ENCODE data around the gene HSD11B2.

- TF ChIP-seq YY1 (IDR thresholded peaks at IDR 0.05; ENCODE audit: extremely low read depth, insufficient replicate concordance, low read depth, low read length) (no peak), REST (IDR thresholded peaks at IDR 0.05; ENCODE audit: low read depth) (no peak), EZH2 (IDR thresholded peaks at IDR 0.05) (no peak), SP1 (IDR thresholded peaks at IDR 0.05; ENCODE audit: low read depth) (no peak), EZH2phosphoT487 (IDR thresholded peaks at IDR 0.05; ENCODE audit: borderline replicate concordance) (no peak)
- TF ChIP-seq, protein P1, sequence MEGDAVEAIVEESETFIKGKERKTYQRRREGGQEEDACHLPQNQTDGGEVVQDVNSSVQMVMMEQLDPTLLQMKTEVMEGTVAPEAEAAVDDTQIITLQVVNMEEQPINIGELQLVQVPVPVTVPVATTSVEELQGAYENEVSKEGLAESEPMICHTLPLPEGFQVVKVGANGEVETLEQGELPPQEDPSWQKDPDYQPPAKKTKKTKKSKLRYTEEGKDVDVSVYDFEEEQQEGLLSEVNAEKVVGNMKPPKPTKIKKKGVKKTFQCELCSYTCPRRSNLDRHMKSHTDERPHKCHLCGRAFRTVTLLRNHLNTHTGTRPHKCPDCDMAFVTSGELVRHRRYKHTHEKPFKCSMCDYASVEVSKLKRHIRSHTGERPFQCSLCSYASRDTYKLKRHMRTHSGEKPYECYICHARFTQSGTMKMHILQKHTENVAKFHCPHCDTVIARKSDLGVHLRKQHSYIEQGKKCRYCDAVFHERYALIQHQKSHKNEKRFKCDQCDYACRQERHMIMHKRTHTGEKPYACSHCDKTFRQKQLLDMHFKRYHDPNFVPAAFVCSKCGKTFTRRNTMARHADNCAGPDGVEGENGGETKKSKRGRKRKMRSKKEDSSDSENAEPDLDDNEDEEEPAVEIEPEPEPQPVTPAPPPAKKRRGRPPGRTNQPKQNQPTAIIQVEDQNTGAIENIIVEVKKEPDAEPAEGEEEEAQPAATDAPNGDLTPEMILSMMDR (IDR thresholded peaks at IDR 0.05 in 2 of 3, conservative IDR thresholded peaks at IDR 0.05 in 1 of 3; ENCODE audit: borderline replicate concordance in 1 of 3, insufficient read depth in 1 of 3, low read depth in 2 of 3, low read length in 2 of 3), result no peak
Measured at GRCh38 chr16:67459066-67459860, 28.3 kb downstream of the HSD11B2 start.

Measured in HCT116 (cell line).